KMS-11 (cell line): ENCODE results near the gene ADAM11.
A peak's percentile ranks its signal among the peaks of the same experiment; 100 is the strongest.
"Not testable (repeated sequence)": the region's sequence is repeated elsewhere in the genome, so short reads cannot be mapped to it uniquely, and the experiment has no call there.

Experiments
- H2AFZ ChIP-seq: fragments of 200-600 bp; sonication (generic); 2 replicates; pipeline ENCODE4 v1.6.1; 2016; ENCODE audit warnings: antibody characterized with exemption, mixed run types, low read depth
- H3K27ac ChIP-seq: fragments of 200-600 bp; sonication (generic); 2 replicates; pipeline ENCODE4 v1.6.1; 2016; ENCODE audit warnings: mild to moderate bottlenecking, mixed run types
- H3K27me3 ChIP-seq: fragments of 200-600 bp; sonication (generic); 2 replicates; pipeline ENCODE4 v1.6.1; 2017; ENCODE audit warnings: mild to moderate bottlenecking, low read depth, mixed run types, moderate library complexity; ENCODE audit not compliant: insufficient read depth
- H3K36me3 ChIP-seq: fragments of 200-600 bp; sonication (generic); 2 replicates; pipeline ENCODE4 v1.6.1; 2017; ENCODE audit warnings: mild to moderate bottlenecking, mixed run types; ENCODE audit not compliant: insufficient read depth
- H3K4me1 ChIP-seq: fragments of 200-600 bp; sonication (generic); 2 replicates; pipeline ENCODE4 v1.6.1; 2016; ENCODE audit warnings: mild to moderate bottlenecking, low read depth, mixed run types; ENCODE audit not compliant: poor library complexity, severe bottlenecking
- H3K4me2 ChIP-seq: fragments of 200-600 bp; sonication (generic); 2 replicates; pipeline ENCODE4 v1.7.0; 2016; ENCODE audit warnings: mild to moderate bottlenecking, mixed run types
- H3K4me3 ChIP-seq: fragments of 200-600 bp; sonication (generic); IDR thresholded peaks from 2 replicates; pipeline ENCODE4 v1.6.1; 2017; ENCODE audit warnings: low read depth, low read length, mixed read lengths; ENCODE audit not compliant: insufficient read depth
- H3K79me2 ChIP-seq: fragments of 200-600 bp; sonication (generic); 2 replicates; pipeline ENCODE4 v1.6.1; 2016; ENCODE audit warnings: low read depth, mixed run types; ENCODE audit not compliant: insufficient read depth
- H3K9ac ChIP-seq: fragments of 200-600 bp; sonication (generic); 2 replicates; pipeline ENCODE4 v1.6.1; 2016; ENCODE audit warnings: mild to moderate bottlenecking, mixed run types
- H4K20me1 ChIP-seq: fragments of 200-600 bp; sonication (generic); 2 replicates; pipeline ENCODE4 v1.6.1; 2016; ENCODE audit warnings: mild to moderate bottlenecking, mixed run types; ENCODE audit not compliant: insufficient read depth
- TF ChIP-seq, protein P1 (sequence below): fragments of 200-600 bp; sonication (generic); conservative IDR thresholded peaks from 2 replicates; pipeline ENCODE4 v1.6.1; 2017; ENCODE audit warnings: low read depth, mild to moderate bottlenecking, antibody characterized with exemption, low read length, moderate library complexity, mixed read lengths

The ADAM11 gene

GRCh38 chr17:44758414-44759085 is at the start of gene ADAM11:
ADAM11 (plus strand) TSS chr17:44758988; CDS start chr17:44759200, 212 bp downstream.
- TF ChIP-seq, protein P1, sequence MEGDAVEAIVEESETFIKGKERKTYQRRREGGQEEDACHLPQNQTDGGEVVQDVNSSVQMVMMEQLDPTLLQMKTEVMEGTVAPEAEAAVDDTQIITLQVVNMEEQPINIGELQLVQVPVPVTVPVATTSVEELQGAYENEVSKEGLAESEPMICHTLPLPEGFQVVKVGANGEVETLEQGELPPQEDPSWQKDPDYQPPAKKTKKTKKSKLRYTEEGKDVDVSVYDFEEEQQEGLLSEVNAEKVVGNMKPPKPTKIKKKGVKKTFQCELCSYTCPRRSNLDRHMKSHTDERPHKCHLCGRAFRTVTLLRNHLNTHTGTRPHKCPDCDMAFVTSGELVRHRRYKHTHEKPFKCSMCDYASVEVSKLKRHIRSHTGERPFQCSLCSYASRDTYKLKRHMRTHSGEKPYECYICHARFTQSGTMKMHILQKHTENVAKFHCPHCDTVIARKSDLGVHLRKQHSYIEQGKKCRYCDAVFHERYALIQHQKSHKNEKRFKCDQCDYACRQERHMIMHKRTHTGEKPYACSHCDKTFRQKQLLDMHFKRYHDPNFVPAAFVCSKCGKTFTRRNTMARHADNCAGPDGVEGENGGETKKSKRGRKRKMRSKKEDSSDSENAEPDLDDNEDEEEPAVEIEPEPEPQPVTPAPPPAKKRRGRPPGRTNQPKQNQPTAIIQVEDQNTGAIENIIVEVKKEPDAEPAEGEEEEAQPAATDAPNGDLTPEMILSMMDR: no peak
- H4K20me1 ChIP-seq: no peaks in the 10 kb centered on the region
- H3K4me2 ChIP-seq: peak within 1 kb of the TSS; percentile 66

DNA sequence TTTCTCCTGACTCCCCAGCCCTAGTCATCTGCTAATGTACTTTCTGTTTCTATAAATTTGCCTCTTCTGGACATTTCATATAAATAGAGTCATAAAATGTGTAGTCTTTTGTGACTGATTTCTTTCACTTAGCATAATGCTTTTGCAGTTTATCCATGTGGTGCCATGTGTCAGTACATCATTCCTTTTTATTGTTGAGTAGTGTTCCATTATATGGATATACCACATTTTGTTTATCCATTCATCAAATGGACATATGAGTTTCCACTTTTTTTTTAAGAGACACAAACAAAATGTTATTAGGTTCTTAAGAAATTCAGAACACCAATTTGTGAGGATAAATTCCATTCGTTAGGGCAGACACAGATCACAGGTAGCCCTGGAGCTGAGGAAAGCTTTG is 39.3 kb upstream of the ADAM11 start:
- H3K9ac ChIP-seq: no peak overlapping the region
- TF ChIP-seq, protein P1: no peak
- no peak overlapping the region for H3K4me3 ChIP-seq
- no peaks in the 10 kb centered on the region for H3K4me1 ChIP-seq
- no peaks in the 10 kb centered on the region; the same call in 1 of the 2 replicates for H3K36me3 ChIP-seq
- no peaks in the 10 kb centered on the region for H3K79me2 ChIP-seq
- H4K20me1 ChIP-seq: no peaks in the 10 kb centered on the region
- no peak overlapping the region for H3K27ac ChIP-seq
- no peaks in the 10 kb centered on the region for H3K27me3 ChIP-seq
- no peak overlapping the region for H3K4me2 ChIP-seq
- no peak overlapping the region for H2AFZ ChIP-seq

More at GRCh38 chr17:44758414-44759085, at the start of gene ADAM11:
- Histone ChIP-seq H3K27ac (no peak within 1 kb of the TSS), H3K27me3 (peaks cover 21% of the 10 kb centered on the region; the same call in 1 of the 2 replicates), H3K4me3 (no peak within 1 kb of the TSS), H2AFZ (peak within 1 kb of the TSS; percentile 54; the same call in 1 of the 2 replicates), H3K4me1 (no peaks in the 10 kb centered on the region), H3K36me3 (no peaks in the 10 kb centered on the region), H3K9ac (no peak within 1 kb of the TSS), H3K79me2 (no peaks in the 10 kb centered on the region)

DNA sequence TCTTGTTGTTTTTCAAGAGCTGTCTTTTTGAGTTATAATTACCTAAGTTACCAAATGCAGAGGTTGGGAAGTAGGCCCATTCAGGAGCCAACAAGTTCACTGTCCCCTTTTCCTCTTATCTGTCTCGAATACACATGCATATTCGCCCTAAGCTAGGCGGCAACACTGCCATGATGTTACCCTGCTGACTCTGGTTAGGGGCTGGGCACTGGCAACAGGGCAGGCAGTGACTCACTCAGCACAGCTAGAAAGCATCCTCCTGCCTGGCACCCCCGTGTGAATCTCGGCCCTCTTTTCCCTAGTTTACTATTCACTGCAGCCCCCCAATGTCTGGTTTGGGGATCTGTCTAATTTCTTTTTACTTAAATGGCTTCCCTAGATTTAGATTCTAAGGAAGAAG is 36.5 kb upstream of the ADAM11 start:
- no peak overlapping the region for H3K9ac ChIP-seq
- H3K4me2 ChIP-seq: no peak overlapping the region
- no peaks in the 10 kb centered on the region for H3K79me2 ChIP-seq
- H3K36me3 ChIP-seq: no peaks in the 10 kb centered on the region; the same call in 1 of the 2 replicates
- no peak overlapping the region for H3K4me3 ChIP-seq
- no peaks in the 10 kb centered on the region for H3K4me1 ChIP-seq
- no peaks in the 10 kb centered on the region for H4K20me1 ChIP-seq
- TF ChIP-seq, protein P1: no peak
- no peaks in the 10 kb centered on the region for H3K27me3 ChIP-seq
- H3K27ac ChIP-seq: no peak overlapping the region
- H2AFZ ChIP-seq: no peak overlapping the region

GRCh38 chr17:44726121-44726520 is 32.7 kb upstream of the ADAM11 start:
- H3K36me3 ChIP-seq, H2AFZ ChIP-seq, H3K9ac ChIP-seq, H3K4me2 ChIP-seq, H3K27ac ChIP-seq, H3K4me3 ChIP-seq, H4K20me1 ChIP-seq, H3K27me3 ChIP-seq, H3K4me1 ChIP-seq, H3K79me2 ChIP-seq: not testable (repeated sequence)

DNA sequence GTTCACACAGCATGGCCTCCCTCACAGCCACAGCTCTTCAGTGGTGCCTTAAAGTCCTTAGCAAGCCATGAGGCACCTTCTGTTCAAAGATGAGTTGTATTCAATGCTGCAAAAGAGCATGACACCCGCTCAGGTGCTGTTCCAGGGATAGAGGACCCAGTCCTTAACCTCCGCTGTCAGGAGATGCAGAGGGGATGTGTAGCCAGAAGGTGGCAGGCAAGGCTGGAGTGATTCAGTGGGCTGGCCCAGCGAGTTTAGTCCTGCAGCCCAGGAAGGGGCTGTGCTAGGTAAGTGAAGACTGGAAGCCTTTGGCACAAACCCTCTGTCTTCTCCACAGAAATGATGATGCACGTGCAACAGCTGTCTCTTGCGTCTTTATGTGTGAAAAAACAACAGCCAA is 25.0 kb upstream of the ADAM11 start:
- Histone ChIP-seq H3K36me3 (no peaks in the 10 kb centered on the region; the same call in 1 of the 2 replicates), H3K4me3 (no peak overlapping the region)
- TF ChIP-seq, protein P1: peak; percentile 51

More for the DNA sequence above, 25.0 kb upstream of the ADAM11 start:
- Histone ChIP-seq H3K4me1 (peaks cover 16% of the 10 kb centered on the region), H3K27me3 (no peaks in the 10 kb centered on the region), H2AFZ (no peak overlapping the region), H3K4me2 (no peak overlapping the region), H4K20me1 (no peaks in the 10 kb centered on the region), H3K27ac (no peak overlapping the region), H3K79me2 (no peaks in the 10 kb centered on the region), H3K9ac (no peak overlapping the region)
